ENCODE data around the gene ATF7IP.

Gene ATF7IP

DNA sequence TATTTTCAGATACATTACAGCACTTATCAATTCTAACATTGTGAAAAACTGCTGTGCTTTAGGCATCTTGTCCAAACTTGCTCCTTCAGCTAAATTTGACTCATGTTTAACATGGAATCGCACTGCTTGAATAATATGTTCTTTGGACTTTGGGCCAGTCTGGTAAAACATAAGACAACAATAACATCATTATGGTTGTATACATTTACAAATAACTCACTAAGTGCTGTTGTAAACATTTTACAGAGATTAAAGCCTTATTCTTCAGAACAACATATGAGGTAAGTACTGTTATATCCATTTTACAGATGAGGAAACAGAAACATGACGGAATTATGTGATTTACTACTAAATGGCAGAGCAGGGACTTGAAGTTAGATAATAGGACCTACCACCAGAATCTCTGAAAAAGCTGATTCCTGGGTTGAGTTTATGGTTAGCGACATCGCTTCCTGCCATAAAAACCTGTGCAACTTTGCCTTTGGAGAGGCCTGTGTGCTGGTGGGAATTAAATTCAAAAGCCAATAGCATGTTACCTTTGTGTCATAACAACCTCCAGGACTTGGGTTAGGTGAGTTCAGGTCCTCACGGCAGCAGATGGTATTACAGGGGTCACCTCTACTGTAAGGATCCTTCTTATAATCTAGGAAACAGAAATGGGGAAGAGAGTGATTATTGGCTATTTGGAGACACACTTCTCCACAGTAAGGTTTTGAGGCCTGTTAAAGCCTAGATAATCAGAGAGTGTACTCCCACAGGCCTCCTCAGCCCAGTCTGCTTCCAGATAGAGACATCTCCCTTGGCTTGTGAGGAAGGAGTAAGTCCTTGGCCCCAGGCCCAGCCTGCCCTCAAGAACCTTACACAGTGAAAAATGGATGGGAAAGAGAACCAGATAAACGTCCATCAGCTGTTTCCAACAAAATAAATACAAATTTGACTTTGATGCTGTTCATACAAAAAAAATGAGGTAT is 140.4 kb downstream of the ATF7IP start:
- no peak for DNase-seq (ENCODE audit: low read depth in 2 of 2)

DNA sequence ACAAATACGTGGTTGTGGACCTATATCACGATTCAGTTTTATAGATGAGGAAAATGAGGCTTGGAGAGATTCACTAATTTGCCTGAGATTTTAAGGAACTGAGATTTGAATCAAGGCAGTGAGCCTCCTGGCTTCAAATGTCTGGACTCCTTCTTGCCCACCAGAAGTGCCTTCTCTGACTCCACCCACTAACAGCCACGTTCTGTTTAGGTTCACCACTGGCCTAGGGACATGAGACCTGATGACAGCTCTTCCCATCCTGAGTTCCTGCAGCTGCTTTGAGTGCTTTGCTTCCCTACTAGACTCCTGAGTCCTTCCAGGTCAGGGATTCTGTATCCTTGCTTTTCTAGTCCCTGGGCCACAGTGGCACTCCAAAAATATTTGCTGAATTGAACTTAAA is 145.1 kb downstream of the ATF7IP start:
- DNase-seq (ENCODE audit: low read depth in 2 of 2): no peak

DNA sequence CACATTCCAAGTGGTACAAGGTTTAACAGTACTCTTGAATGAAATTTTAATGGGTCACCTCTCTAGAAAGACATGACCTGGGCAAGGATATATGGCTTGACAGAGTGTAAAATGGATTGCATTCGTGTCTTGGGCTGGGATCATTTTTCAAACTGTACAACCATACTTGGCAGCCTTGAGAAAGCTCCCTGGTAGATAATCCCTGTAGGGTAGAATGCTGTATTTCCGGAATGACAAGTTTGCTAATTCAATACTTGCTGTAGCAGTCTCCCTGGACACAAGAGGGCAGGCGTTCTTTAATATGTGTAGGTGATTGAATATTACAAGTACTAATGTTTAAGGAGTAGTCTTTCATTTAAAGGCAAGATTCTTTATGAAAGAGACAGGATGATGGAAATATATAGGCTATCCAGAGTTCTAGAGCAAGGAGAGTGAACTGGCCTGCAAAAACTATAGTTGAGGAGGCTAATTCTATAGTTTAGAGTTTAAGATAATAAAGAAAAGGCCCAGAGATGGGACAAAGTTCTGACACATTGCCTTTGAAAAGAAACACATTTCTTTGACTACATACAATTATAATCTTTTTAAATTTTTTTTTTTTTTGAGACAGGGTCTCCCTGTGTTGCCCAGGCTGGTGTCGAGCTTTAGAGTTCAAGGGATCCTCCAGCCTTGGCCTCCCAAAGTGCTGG is 148.8 kb downstream of the ATF7IP start:
- DNase-seq (ENCODE audit: low read depth in 2 of 2): no peak

DNA sequence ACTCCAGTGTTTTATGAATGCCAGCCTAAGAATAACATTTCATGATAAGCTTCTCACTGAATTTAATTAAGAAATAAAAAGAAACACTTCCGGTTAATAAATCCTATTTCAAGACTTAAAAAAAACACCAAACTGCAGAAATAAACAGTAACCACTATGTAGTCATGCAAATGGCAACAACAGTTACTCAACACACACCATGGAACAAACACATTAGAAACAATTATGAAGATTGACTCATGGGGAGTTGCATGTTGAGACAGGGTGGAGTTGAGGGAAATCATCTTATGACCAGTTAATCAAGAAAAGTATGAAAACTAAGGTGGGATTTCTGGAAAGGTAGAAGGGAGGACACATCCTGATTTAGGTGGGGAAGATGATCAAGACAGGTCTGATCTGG is 149.5 kb downstream of the ATF7IP start:
- no peak for DNase-seq (ENCODE audit: low read depth in 2 of 2)

DNA sequence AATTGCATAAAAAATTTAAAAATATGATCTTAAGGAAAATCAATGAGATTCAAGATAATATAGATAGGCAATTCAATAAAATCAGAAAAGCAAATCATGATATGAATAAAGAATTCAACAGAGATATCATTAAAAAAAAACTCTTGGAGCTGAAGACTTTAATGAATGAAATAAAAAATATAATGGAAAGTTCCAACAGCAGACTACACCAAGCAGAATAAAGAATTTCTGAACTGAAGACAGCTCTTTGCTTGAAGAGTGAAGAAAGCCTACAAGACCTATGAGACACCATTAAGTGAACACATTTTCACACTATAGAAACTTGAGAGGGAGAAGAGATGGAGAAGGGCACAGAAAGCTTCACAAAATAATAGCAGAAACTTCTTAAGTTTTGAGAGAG is 156.3 kb downstream of the ATF7IP start:
- DNase-seq (ENCODE audit: low read depth in 2 of 2): no peak

DNA sequence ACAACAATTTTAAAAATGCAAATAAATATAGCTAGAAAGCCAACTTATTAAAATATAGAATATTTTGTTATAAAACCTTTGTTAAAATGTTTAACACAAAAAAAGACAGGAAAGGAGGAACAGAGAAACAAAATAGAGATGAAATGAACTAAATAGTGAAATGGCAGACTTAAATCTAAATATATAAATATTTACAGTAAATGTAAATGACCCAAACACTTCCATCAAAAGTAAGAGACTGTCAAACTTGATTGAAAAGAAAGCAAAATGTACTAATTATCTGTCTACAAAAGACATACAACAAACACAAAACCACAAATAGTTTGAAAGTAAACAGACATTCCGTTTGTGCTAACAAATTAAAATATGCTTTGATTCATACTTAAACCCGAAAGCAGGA is 160.5 kb downstream of the ATF7IP start:
- no peak for DNase-seq (ENCODE audit: low read depth in 2 of 2)

DNA sequence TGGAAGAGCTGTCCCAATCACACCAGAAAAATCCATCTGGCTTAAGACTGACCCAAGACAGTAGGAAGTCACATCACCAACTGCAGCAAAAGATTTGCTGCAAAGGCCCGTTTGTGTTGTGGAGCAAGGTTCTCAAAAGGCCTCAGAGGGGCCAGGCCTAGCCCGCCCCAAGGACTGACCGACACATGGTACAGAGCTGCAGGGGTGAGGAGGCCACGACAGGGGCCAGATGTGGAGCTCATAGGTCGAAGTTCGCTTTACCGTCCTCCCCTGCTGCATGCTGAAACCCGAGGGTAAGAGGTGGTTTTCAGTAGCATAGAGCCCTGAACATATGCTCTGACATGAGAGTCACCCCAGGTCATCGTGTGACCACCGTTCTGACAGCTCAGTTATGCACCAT is 166.7 kb downstream of the ATF7IP start:
- no peak for DNase-seq (ENCODE audit: low read depth in 2 of 2)

DNA sequence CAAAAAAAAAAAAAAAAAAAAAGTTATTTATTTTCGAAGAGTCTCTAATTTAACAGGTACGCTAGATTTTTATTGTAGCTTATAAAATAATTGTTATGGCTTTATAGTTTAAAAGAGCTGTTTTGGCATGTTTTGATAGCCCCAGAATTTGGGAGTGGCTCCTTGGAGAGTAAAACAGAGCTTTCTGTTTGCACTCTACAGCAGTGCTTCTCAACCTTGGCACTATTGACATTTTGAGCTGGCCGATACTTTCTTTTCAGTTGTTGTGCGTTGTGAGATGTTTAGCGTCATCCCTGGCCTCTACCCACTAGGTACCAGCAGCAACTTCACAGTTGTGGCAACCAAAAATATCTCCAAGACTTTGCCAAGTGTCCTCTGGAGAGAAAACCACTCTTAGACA is 171.6 kb downstream of the ATF7IP start:
- no peak for DNase-seq (ENCODE audit: low read depth in 2 of 2)

DNA sequence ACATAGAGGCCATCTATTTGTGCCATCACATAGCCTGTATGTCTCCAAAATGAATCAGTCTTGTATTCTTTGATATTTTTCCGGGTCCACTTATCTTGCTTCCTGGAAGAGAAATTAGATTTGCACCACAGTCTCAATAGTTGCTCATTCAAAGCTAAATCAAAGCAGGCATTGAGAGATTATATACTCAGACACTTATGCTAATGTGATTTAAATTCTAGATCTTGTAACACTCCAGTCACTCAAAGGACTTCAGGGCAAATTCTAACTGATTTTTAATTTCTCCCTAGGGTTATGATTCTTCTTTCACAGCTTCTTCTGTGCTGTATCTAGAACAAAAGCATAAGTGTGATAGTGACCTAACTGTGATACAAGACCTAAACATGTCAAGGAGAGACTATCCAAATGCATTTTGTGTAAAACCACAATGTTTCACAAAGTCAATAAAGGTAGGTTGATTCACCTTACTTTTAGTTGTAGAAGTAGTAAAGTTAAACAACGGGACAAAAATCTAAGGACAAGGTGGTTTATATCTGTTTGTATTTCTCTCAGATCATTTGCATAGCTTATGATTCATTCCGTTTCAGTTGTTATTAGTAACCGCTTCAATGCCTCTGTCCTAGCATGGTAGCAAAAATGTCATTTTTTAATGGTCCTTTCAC is 175.4 kb downstream of the ATF7IP start:
- DNase-seq (ENCODE audit: low read depth in 2 of 2): no peak

DNA sequence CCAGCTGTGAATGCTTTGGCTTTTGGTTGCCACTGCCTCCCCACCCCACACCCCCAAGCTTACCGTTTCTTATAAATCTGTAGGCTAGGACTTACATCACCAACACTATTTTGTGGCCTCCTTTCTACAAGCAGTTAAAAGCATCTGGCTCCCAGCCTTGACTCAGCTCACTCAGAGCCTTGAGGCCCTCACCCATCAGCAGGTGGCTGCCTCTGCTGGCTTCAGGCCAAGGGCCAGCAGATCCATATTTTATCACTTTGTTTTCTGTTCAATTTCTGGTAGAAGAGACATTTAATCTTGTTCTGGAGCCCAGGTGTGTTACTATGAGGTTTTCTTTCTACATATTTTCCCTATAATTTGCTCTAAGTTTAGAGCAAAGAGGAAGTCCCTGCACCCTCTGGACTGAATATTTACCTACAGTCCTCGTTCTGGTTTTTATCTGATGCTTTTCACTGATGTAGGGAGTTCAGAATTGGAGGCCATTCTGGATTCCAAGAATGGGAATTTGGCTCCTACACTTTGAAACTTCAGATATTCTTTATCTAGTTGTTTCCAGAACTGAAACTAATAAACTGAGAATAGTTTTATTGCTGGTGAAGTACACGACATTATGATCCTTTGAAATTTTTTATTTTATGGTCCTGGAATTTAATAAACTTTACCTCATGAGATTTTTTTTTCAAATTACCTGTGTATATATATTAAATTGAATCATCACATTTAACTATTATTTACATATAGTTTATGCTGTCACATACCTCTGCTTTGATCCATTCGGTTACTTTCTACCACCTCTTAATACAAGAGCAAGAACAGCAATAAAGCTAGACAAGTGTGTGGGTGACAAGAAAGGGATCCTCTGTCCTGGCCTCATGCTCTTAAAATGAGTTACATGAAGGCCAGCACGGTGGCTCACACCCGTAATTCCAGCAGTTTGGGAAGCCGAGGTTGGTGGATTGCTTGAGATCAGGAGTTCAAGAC is 180.0 kb downstream of the ATF7IP start:
- no peak for DNase-seq (ENCODE audit: low read depth in 2 of 2)

DNA sequence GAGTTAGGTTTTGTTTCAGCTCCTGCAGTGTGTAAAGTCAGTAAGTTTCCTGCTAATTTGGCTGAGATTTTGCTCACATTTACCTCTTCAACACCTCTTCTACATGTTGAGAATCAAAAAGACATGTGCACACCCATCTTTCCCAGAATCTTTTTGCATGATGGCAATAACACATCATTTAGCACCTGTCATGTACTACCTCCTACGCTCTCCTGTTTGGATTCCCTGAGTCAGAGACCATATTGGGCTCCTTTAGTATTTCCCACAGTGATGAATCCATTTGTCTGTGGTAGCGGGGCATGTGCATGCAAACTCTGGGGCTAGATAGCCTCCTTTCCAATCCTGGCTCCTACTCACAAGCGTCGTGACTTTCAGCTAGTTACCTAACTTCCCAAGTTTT is 182.1 kb downstream of the ATF7IP start:
- DNase-seq (ENCODE audit: low read depth in 2 of 2): no peak

DNA sequence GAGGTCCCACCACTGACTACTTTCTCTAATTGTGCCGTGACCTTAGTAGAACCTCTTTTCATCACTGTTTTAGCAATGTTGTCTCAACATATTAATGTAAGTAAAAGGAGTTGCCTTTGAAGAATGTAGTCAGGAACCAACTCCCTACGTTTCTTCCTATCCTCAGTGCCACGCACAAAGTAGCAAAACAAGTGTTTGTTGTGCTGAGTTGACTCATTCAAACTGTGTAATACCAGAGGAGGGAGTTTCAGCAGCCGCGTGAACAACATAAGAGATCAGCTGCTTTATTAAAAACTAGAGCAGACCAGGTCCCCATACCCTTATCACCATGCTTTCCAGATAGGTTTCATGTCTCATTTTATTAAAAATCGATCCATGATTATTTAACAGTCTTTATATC is 183.1 kb downstream of the ATF7IP start:
- no peak for DNase-seq (ENCODE audit: low read depth in 2 of 2)
